Neutrophil (primary cell): ENCODE results near the gene ZNF330.

ENCODE experiments used
- H3K27ac ChIP-seq: fragments of 200-600 bp; sonication (generic); 2 replicates; pipeline ENCODE4 v1.5.1; 2016; ENCODE audit warnings: mild to moderate bottlenecking, moderate library complexity
- H3K27me3 ChIP-seq: fragments of 200-600 bp; sonication (generic); 2 replicates; pipeline ENCODE4 v1.6.0; 2016; ENCODE audit warnings: mild to moderate bottlenecking
- H3K36me3 ChIP-seq: fragments of 200-600 bp; sonication (generic); 2 replicates; pipeline ENCODE4 v1.5.1; 2017
- H3K4me1 ChIP-seq, 2 experiments: fragments of 200-600 bp in 1 of 2; sonication (generic) in 1 of 2; 1 replicate in 1 of 2; 2 replicates in 1 of 2; pipeline versions ENCODE4 v1.5.1 to v1.6.1; 2013 to 2016; ENCODE audit warnings: low read depth in 1 of 2, low read length in 1 of 2, mild to moderate bottlenecking in 1 of 2, moderate library complexity in 1 of 2; ENCODE audit not compliant: control insufficient read depth in 1 of 2, insufficient read depth in 1 of 2
- H3K4me3 ChIP-seq, 2 experiments: fragments of 200-600 bp in 1 of 2; sonication (generic) in 1 of 2; 1 replicate in 1 of 2; 2 replicates in 1 of 2; pipeline ENCODE4 v1.5.1; 2013 to 2016; ENCODE audit warnings: low read depth in 1 of 2, low read length in 1 of 2, mild to moderate bottlenecking in 1 of 2, moderate library complexity in 1 of 2
- H3K9me3 ChIP-seq: fragments of 200-600 bp; sonication (generic); 2 replicates; pipeline ENCODE4 v1.5.1; 2016
- TF ChIP-seq, protein P1 (sequence below): fragments of 200-600 bp; sonication (generic); IDR thresholded peaks from 2 replicates; pipeline ENCODE4 v1.5.1; 2016; ENCODE audit warnings: antibody characterized with exemption

ZNF330 gene

DNA sequence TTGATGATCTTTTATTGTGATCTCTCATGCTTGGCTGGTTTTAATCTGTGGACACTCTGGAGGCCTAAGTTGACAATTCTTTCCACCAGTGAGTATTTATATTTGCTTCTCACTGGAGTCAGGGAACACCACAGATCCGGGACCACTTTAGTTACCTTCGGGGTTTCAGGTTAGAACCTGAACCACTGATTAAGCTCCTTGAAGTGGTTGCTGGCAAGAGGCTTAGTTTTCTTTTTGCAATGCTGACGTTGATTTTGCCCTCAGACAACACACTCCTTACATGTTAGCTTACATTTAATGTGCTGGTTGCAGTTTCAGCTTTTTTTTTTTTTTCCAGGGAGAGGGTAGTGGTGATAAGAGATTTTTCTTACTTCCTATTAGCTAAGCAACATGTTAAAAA lies 10.5 kb upstream of the ZNF330 start:
- Histone ChIP-seq H3K36me3 (no peaks in the 10 kb centered on the region), H3K27ac (no peak overlapping the region), H3K27me3 (peaks cover 5% of the 10 kb centered on the region), H3K9me3 (no peaks in the 10 kb centered on the region), H3K4me3 (no peak overlapping the region), H3K4me1 (no peaks in the 10 kb centered on the region)
- TF ChIP-seq, protein P1, sequence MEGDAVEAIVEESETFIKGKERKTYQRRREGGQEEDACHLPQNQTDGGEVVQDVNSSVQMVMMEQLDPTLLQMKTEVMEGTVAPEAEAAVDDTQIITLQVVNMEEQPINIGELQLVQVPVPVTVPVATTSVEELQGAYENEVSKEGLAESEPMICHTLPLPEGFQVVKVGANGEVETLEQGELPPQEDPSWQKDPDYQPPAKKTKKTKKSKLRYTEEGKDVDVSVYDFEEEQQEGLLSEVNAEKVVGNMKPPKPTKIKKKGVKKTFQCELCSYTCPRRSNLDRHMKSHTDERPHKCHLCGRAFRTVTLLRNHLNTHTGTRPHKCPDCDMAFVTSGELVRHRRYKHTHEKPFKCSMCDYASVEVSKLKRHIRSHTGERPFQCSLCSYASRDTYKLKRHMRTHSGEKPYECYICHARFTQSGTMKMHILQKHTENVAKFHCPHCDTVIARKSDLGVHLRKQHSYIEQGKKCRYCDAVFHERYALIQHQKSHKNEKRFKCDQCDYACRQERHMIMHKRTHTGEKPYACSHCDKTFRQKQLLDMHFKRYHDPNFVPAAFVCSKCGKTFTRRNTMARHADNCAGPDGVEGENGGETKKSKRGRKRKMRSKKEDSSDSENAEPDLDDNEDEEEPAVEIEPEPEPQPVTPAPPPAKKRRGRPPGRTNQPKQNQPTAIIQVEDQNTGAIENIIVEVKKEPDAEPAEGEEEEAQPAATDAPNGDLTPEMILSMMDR: no peak

GRCh38 chr4:141213550-141213991 lies 7.1 kb upstream of the ZNF330 start:
- no peak overlapping the region for H3K27ac ChIP-seq
- H3K27me3 ChIP-seq: peaks cover 5% of the 10 kb centered on the region
- no peaks in the 10 kb centered on the region for H3K4me1 ChIP-seq
- no peak overlapping the region for H3K4me3 ChIP-seq
- TF ChIP-seq, protein P1: no peak
- no peaks in the 10 kb centered on the region for H3K36me3 ChIP-seq
- no peaks in the 10 kb centered on the region for H3K9me3 ChIP-seq

DNA sequence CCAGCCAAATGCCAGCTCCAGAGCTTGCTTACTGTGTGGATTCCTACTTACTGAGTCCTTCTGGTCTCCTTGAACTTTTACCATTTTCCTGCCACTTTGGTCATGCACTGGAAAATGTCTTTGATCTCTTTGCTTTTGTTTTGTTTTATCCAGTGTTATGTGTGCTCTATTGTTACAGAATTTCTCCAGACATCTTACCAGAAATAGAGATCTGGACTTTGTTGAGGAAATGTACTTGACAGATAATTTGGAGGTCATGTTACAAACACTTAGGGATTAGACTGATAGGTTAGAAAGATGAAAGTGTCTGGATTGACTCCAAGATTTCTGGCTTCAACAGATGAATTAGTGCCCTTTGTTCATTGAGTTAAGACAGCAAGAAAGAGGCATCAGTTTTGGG lies 5.7 kb upstream of the ZNF330 start:
- Histone ChIP-seq H3K4me3 (no peak overlapping the region), H3K27ac (no peak overlapping the region), H3K36me3 (no peaks in the 10 kb centered on the region), H3K27me3 (peaks cover 5% of the 10 kb centered on the region), H3K4me1 (no peaks in the 10 kb centered on the region), H3K9me3 (no peaks in the 10 kb centered on the region)
- TF ChIP-seq, protein P1: no peak

DNA sequence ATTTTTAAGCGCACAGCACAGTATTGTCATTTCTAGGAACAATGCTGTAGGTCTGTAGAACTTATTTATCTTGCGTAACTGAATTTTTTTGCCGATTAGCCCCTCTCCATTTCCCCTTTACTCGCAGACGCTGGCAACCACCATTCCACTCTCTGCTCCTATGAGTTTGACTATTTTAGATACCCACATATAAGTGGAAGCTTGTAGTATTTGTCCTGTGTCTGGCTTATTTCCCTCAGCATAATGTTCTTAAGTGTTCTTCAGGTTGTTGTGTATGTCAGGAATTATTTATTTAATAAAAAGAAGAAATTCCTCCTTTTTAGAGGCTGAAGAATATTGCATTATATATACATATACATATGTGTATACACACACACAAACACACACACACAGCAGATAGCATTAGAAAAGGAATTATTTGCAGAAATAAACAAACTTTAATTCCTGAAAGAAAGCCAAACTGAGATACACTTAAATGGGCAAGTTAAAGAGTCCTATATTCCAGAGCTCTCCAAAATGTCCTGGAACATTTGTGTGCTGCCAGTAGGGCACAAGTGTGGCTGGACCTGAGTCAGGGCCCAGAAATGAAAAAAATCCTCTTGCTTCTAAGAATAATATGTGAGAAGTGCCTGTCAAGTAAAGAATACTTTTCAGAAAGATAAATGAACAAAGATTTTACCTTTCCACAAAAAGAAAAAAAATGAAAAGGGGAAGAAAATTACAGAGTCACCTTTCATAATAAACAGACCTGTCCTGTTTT lies 4.5 kb upstream of the ZNF330 start:
- peaks cover 0 to under 1% of the 10 kb centered on the region in 2 experiments for H3K4me1 ChIP-seq
- peaks cover 5% of the 10 kb centered on the region for H3K27me3 ChIP-seq
- TF ChIP-seq, protein P1: no peak
- no peaks in the 10 kb centered on the region for H3K9me3 ChIP-seq
- no peak overlapping the region for H3K27ac ChIP-seq
- no peak overlapping the region for H3K4me3 ChIP-seq
- H3K36me3 ChIP-seq: no peaks in the 10 kb centered on the region

GRCh38 chr4:141220271-141220670 lies 424 bp upstream of the ZNF330 start:
- Histone ChIP-seq H3K27ac (no peak overlapping the region), H3K36me3 (peaks cover 19% of the 10 kb centered on the region), H3K4me1 (peaks cover 7 to 10% of the 10 kb centered on the region in 2 experiments), H3K27me3 (no peaks in the 10 kb centered on the region), H3K4me3 (peak overlapping the region; percentile 73 to 80), H3K9me3 (no peaks in the 10 kb centered on the region)
- TF ChIP-seq, protein P1: no peak
